Psoas muscle (tissue), 8 donors: ENCODE results near the gene CELF2. TPM values are rescaled to one million over a fixed set of nuclear protein-coding genes. Genes with fewer than 3 reads are reported as not detected.

ENCODE experiments used
- ATAC-seq, 4 donors: fragments of 200-7000 bp; cut with Tn5 transposase; one replicate each; pipeline ENCODE4 v1.9.1; 2020; ENCODE audit warnings: moderate library complexity in 3 of 4, mild to moderate bottlenecking in 2 of 4
- DNase-seq, 2 donors: peaks; one replicate each; pipeline ENCODE4 v3.0.0-alpha.2; 2020
- H3K27ac ChIP-seq: fragments of 200-600 bp; one replicate; pipeline ENCODE4 v1.8.0; 2022
- H3K27me3 ChIP-seq, 3 donors: fragments of 200-600 bp in 1 of 3; one replicate each; pipeline versions ENCODE4 v1.6.1 to v1.8.0; 2013 to 2022; ENCODE audit warnings: low read length in 2 of 3, mild to moderate bottlenecking in 2 of 3, moderate library complexity in 1 of 3; ENCODE audit not compliant: insufficient read depth in 3 of 3
- H3K36me3 ChIP-seq, 2 donors: fragments of 200-600 bp in 1 of 2; one replicate each; pipeline versions ENCODE4 v1.6.1 to v1.8.0; 2013 to 2022; ENCODE audit warnings: low read depth in 1 of 2, mild to moderate bottlenecking in 1 of 2, moderate library complexity in 1 of 2; ENCODE audit not compliant: insufficient read depth in 1 of 2
- H3K4me1 ChIP-seq: fragments of 200-600 bp; one replicate; pipeline ENCODE4 v1.8.0; 2022
- H3K4me3 ChIP-seq: fragments of 200-600 bp; one replicate; pipeline ENCODE4 v1.8.0; 2022; ENCODE audit warnings: mild to moderate bottlenecking
- H3K9me3 ChIP-seq: fragments of 200-600 bp; one replicate; pipeline ENCODE4 v1.8.0; 2022
- CTCF ChIP-seq: fragments of 200-600 bp; IDR thresholded peaks from one replicate; pipeline ENCODE4 v1.8.0; 2022; ENCODE audit warnings: antibody characterized with exemption
- WGBS, 3 donors: extraction: QIAGEN DNeasy Blood & Tissue Kit; methylation state at CpG; one replicate each; pipeline versions ENCODE4 v1.1.6 to v1.1.7; 2013; 5-methylcytosine and 5-hydroxymethylcytosine counted together
- intact Hi-C, 2 donors: fragments of 100-400 bp; cut with DNase I; formaldehyde crosslinking; loops; one replicate each; pipeline versions ENCODE4 v1.11.0 to v1.14.2; 2022
- polyA plus RNA-seq, 3 donors: library from polyadenylated mRNA; stranded (reverse); fragments of 200-250 nt; gene quantifications; one replicate each; pipeline ENCODE4 v1.2.3, GENCODE V29; 2013
- total RNA-seq, 4 donors: library from RNA; stranded (reverse); fragmentation: NEBNext Ultra II Directional in 2 of 4; extraction: Animal tissue kit (Norgen Biotek cat#: 25700) in 2 of 4; gene quantifications; one replicate each; pipeline versions ENCODE4 v1.2.1 to v1.2.4, GENCODE V29; 2021 to 2023
- donor health status: healthy with polysubstance abuse.
- donor health status: DM: no; HTN: no; CAD: no; lungs with moderate emphysema.
- donor health status: Bipolar disorder and iron deficiency.
- donor health status: healthy.
- donor health status: DM: yes; HTN: yes; CAD: no.
- donor health status: DM: no; HTN: no; CAD: no.
- donor health status: DM: no; HTN: no; CAD: no.
- donor health status: DM: yes; HTN: yes; CAD: no.

Gene CELF2
- total and polyA plus RNA-seq, 7 donors: 9.8 to 47.8 (median 29.0) TPM

DNA sequence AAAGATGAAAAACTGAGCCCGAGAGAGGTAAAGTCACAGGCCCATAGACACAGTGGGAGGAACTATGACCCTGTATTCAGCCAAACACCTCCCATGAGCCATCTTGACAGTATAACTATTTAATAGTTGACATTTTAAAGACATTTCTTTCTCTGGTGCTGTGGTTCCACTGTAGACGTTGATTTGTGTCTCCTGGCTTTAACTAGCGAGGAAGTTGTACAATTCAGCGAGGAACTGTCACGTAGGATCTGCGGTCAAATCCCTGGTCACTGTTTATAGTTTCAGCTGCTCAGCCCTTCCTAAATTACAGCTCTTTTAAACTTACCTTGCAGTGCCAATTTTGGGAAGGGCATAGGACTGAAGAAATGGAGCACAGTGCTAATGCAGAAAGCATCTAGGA lies 7.1 kb upstream of the CELF2 start:
- H3K4me3 ChIP-seq: no peak overlapping the region
- ATAC-seq (peak in 2 of 4 donors; percentile 20 to 61), DNase-seq (no peak)
- WGBS, 3 donors: 51 to 77% (median 57%) methylated on average over 6 of the region's 6 CpGs
- intact Hi-C loops: loop anchor here in 1 of 2 donors (5.0 kb wide), 1 partner anchor 98 kb away; no protein-coding TSS in a partner anchor
- no peak for TF ChIP-seq CTCF
- H3K4me1 ChIP-seq: peaks cover 31% of the 10 kb centered on the region
- H3K27me3 ChIP-seq: peaks cover 0 to 7% (median 0%) of the 10 kb centered on the region in 3 donors
- H3K36me3 ChIP-seq: no peaks in the 10 kb centered on the region
- H3K27ac ChIP-seq: peak overlapping the region; percentile 82
- H3K9me3 ChIP-seq: no peaks in the 10 kb centered on the region

GRCh38 chr10:11011436-11011835 lies 6.2 kb upstream of the CELF2 start:
- TF ChIP-seq CTCF: no peak
- H3K9me3 ChIP-seq: no peaks in the 10 kb centered on the region
- no peaks in the 10 kb centered on the region for H3K36me3 ChIP-seq
- peaks cover 32% of the 10 kb centered on the region for H3K4me1 ChIP-seq
- WGBS, 3 donors: 70 to 94% (median 85%) methylated on average over 2 of the region's 2 CpGs
- no peak for DNase-seq
- H3K27me3 ChIP-seq: peaks cover 0 to 7% (median 0%) of the 10 kb centered on the region in 3 donors
- peak overlapping the region; percentile 24 for H3K4me3 ChIP-seq
- H3K27ac ChIP-seq: peak overlapping the region; percentile 82
- intact Hi-C loops: loop anchor here in 1 of 2 donors (5.0 kb wide), 1 partner anchor 99 kb away; no protein-coding TSS in a partner anchor
- no peak for ATAC-seq

DNA sequence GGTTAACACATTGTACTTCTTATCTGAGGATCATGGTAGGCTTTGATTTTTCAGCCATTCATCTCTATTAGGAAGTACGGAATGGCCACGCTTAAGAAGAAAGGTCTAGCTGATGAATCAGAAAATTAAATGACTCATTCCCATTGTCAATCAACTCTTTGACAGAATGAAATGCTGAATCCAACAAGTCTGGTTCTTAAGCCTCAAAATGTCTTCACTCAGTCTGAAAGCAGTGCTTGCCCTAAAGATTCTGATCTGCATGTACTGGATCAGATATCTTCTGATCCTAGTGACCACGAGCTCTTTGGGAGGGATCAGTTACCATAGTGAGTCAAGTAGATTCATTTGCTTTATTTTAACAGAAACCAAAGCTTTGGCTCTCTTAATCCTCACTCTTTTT lies 5.7 kb upstream of the CELF2 start:
- TF ChIP-seq CTCF: no peak
- Histone ChIP-seq H3K27me3 (peaks cover 0 to 4% (median 0%) of the 10 kb centered on the region in 3 donors), H3K4me3 (peak overlapping the region; percentile 24), H3K27ac (peak overlapping the region; percentile 82), H3K4me1 (peaks cover 38% of the 10 kb centered on the region), H3K36me3 (no peaks in the 10 kb centered on the region), H3K9me3 (no peaks in the 10 kb centered on the region)
- ATAC-seq: peak; percentile 62 to 74 (median 69)
- 29 to 54% (median 31%) methylated on average over 3 of the region's 3 CpGs for WGBS, 3 donors
- intact Hi-C loops: loop anchor here in 1 of 2 donors (5.0 kb wide), 1 partner anchor 100 kb away; no protein-coding TSS in a partner anchor
- no peak for DNase-seq

DNA sequence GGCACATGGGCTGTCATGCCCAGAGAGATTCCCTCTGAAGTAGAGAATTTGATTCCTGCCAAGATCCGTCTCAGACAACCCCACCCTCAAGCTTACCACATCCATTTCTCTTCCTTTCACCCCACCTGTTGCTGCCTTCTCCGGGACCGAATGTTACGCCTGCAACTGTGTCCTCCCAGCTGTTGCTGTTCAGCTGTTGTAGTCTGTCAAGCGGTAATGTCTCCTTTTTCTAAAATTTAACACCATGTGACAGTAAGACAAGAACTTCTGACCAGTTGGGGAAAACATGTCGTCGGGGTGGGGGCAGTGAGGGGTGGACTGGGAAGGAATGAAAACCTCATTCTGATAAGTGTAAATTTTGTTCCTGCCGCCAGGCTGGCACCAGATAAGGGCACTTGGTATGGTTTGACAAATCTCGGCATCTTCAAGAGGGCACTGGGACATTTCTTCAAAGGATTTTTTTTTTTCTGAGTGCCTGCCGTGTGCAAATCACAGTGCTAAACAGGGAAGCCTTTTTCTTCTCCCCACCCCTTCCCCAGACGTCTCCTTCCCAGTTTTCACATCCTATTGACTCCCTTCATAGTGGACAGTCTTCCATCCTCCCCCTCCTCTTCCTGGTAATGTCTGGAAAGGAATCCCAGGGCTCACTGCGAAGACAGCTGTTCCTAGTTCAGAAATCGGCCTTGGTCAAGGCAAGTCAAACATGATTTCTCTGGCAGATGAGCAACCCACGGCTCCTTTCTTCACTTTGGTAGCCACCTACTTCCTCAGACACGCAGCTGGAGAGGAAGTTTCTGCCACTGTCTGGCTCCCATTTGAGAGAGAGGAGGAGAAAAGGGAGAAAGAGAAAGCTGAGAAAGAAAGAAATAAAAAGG lies 5.0 kb upstream of the CELF2 start:
- H3K27ac ChIP-seq: peak overlapping the region; percentile 82
- peak; percentile 22 to 65 for DNase-seq
- H3K27me3 ChIP-seq: peaks cover 0 to 3% (median 0%) of the 10 kb centered on the region in 3 donors
- H3K36me3 ChIP-seq: no peaks in the 10 kb centered on the region
- ATAC-seq: peak; percentile 86 to 94 (median 90)
- peak overlapping the region; percentile 43 for H3K4me3 ChIP-seq
- intact Hi-C loops: loop anchor here in 1 of 2 donors (5.0 kb wide), 1 partner anchor 100 kb away; no protein-coding TSS in a partner anchor
- no peaks in the 10 kb centered on the region for H3K9me3 ChIP-seq
- WGBS, 3 donors: 16 to 34% (median 18%) methylated on average over 15 of the region's 15 CpGs
- H3K4me1 ChIP-seq: peaks cover 42% of the 10 kb centered on the region
- TF ChIP-seq CTCF: no peak
